ENCODE results near the gene P2RX6.

DNA sequence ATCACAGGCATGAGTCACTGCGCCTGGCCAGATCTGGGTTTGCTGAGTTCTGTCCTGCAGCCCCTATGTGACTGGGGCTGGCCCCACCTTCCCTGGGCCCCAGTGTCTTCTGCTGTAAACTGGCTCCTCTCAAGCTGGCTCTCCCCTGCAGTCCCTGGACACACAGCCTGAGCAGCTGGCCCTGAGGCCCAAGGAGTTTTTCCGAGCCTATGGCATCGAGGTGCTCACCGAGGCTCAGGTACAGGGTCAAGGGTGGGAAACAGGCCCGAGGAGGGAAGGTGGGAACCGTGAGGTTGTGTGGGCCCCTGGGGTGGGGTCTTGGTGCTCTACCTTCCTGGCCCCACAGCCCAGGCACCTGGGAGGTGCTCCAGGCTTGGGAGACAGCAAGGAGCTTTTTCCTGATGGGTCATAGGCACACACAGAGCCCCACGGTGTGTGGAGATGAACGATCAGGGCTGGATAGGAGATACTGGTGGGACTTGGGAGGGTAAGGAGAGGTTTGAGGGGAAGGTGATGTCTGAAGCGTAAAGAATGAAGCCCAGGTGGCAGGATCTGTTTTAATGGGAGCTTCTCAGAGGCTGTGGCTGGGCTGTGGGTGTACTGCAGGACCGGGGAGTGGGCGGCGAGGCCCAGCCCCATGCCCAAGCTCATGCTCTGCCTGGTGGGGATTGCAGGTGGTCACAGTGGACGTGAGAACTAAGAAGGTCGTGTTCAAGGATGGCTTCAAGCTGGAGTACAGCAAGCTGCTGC, 39.2 kb upstream of the P2RX6 start:
- TF ChIP-seq TARDBP (IDR thresholded peaks at IDR 0.05) = no peak
- no peak for TF ChIP-seq SP1 (IDR thresholded peaks at IDR 0.05)
- TF ChIP-seq SUZ12 (IDR thresholded peaks at IDR 0.05) = no peak
- TF ChIP-seq HDGF (IDR thresholded peaks at IDR 0.05; ENCODE audit: borderline replicate concordance) = no peak
- TF ChIP-seq, protein P1, sequence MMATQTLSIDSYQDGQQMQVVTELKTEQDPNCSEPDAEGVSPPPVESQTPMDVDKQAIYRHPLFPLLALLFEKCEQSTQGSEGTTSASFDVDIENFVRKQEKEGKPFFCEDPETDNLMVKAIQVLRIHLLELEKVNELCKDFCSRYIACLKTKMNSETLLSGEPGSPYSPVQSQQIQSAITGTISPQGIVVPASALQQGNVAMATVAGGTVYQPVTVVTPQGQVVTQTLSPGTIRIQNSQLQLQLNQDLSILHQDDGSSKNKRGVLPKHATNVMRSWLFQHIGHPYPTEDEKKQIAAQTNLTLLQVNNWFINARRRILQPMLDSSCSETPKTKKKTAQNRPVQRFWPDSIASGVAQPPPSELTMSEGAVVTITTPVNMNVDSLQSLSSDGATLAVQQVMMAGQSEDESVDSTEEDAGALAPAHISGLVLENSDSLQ (IDR thresholded peaks at IDR 0.05) = no peak
- no peak for TF ChIP-seq FOXM1 (IDR thresholded peaks at IDR 0.05; ENCODE audit: borderline replicate concordance)
- no peak for TF ChIP-seq ELF4 (IDR thresholded peaks at IDR 0.05)
- no peak for TF ChIP-seq ZNF384 (IDR thresholded peaks at IDR 0.05)
- TF ChIP-seq BHLHE40 (IDR thresholded peaks at IDR 0.05; ENCODE audit: borderline replicate concordance) = no peak
- no peak for TF ChIP-seq FOXA1 (IDR thresholded peaks at IDR 0.05)
- no peak for TF ChIP-seq LEF1 (IDR thresholded peaks at IDR 0.05; ENCODE audit: borderline replicate concordance)
